Activated T-cell treated with anti-CD3 and anti-CD28 coated beads, Interleukin-2, amount 50 U/mL, for 4 hours (primary cell): ENCODE results near the gene FBLN2. TPM values are rescaled to one million over a fixed set of nuclear protein-coding genes. Genes with fewer than 3 reads are reported as not detected.

Source experiments
- ATAC-seq, 2 donors: fragments of 200-7000 bp; cut with Tn5 transposase; one replicate each; pipeline ENCODE4 v1.10.0; 2021
- DNase-seq: peaks from one replicate; pipeline ENCODE4 v3.0.0-alpha.2; 2020
- H3K27me3 Mint-ChIP-seq: one replicate; pipeline ENCODE4 v1.8.0; 2021; ENCODE audit warnings: low read depth, mixed read lengths
- H3K36me3 Mint-ChIP-seq: one replicate; pipeline ENCODE4 v1.8.0; 2022; ENCODE audit warnings: mixed read lengths; ENCODE audit not compliant: insufficient read depth
- H3K4me1 Mint-ChIP-seq: one replicate; pipeline ENCODE4 v1.8.0; 2021; ENCODE audit warnings: low read depth, mixed read lengths
- H3K4me3 Mint-ChIP-seq: one replicate; pipeline ENCODE4 v1.8.0; 2021; ENCODE audit warnings: mild to moderate bottlenecking, moderate library complexity, mixed read lengths
- H3K9me3 Mint-ChIP-seq: one replicate; pipeline ENCODE4 v1.8.0; 2021; ENCODE audit warnings: mixed read lengths
- total RNA-seq, 3 donors: library from RNA; stranded (reverse); gene quantifications; one replicate each; pipeline ENCODE4 v1.2.1, GENCODE V29; 2021

Gene FBLN2
- total RNA-seq, 3 donors from 2014 or later, result 0.16 to 0.63 (median 0.16) TPM

- DNase-seq (no peak), ATAC-seq (no peak)
- no peaks in the 10 kb centered on the region for H3K4me1 Mint-ChIP-seq
Measured at GRCh38 chr3:13674538-13675185, 125.7 kb downstream of the FBLN2 start.

GRCh38 chr3:13676356-13677017 lies 127.6 kb downstream of the FBLN2 start:
- Mint-ChIP-seq H3K9me3 (no peaks in the 10 kb centered on the region), H3K27me3 (peaks cover 14% of the 10 kb centered on the region), H3K36me3 (no peaks in the 10 kb centered on the region), H3K4me1 (no peaks in the 10 kb centered on the region), H3K4me3 (no peak overlapping the region)
- ATAC-seq, result no peak
- no peak for DNase-seq

More at GRCh38 chr3:13674538-13675185, 125.7 kb downstream of the FBLN2 start:
- H3K36me3 Mint-ChIP-seq, result no peaks in the 10 kb centered on the region
- H3K9me3 Mint-ChIP-seq, result no peaks in the 10 kb centered on the region
- peaks cover 16% of the 10 kb centered on the region for H3K27me3 Mint-ChIP-seq
- H3K4me3 Mint-ChIP-seq, result no peak overlapping the region

GRCh38 chr3:13677272-13677671 lies 128.3 kb downstream of the FBLN2 start:
- H3K27me3 Mint-ChIP-seq, result peaks cover 14% of the 10 kb centered on the region
- no peak for DNase-seq
- ATAC-seq, result no peak
- H3K4me3 Mint-ChIP-seq, result no peak overlapping the region
- no peaks in the 10 kb centered on the region for H3K36me3 Mint-ChIP-seq
- H3K9me3 Mint-ChIP-seq, result no peaks in the 10 kb centered on the region
- H3K4me1 Mint-ChIP-seq, result no peaks in the 10 kb centered on the region

GRCh38 chr3:13681931-13682330 lies 133.0 kb downstream of the FBLN2 start:
- ATAC-seq (no peak), DNase-seq (no peak)
- Mint-ChIP-seq H3K4me1 (no peaks in the 10 kb centered on the region), H3K4me3 (no peak overlapping the region), H3K9me3 (no peaks in the 10 kb centered on the region), H3K27me3 (peaks cover 6% of the 10 kb centered on the region), H3K36me3 (no peaks in the 10 kb centered on the region)

- DNase-seq (no peak), ATAC-seq (no peak)
- peaks cover 2% of the 10 kb centered on the region for H3K27me3 Mint-ChIP-seq
- H3K36me3 Mint-ChIP-seq, result no peaks in the 10 kb centered on the region
- H3K4me3 Mint-ChIP-seq, result no peak overlapping the region
- no peaks in the 10 kb centered on the region for H3K4me1 Mint-ChIP-seq
- H3K9me3 Mint-ChIP-seq, result no peaks in the 10 kb centered on the region
Measured at GRCh38 chr3:13682331-13683013, 133.5 kb downstream of the FBLN2 start.

- Mint-ChIP-seq H3K9me3 (no peaks in the 10 kb centered on the region), H3K4me1 (no peaks in the 10 kb centered on the region), H3K27me3 (no peaks in the 10 kb centered on the region), H3K4me3 (no peak overlapping the region), H3K36me3 (no peaks in the 10 kb centered on the region)
- ATAC-seq (no peak), DNase-seq (no peak)
Measured at GRCh38 chr3:13683288-13683687, 134.4 kb downstream of the FBLN2 start.

GRCh38 chr3:13683772-13684171 lies 134.8 kb downstream of the FBLN2 start:
- H3K4me1 Mint-ChIP-seq, result no peaks in the 10 kb centered on the region
- H3K36me3 Mint-ChIP-seq, result no peaks in the 10 kb centered on the region
- no peak for DNase-seq
- H3K9me3 Mint-ChIP-seq, result no peaks in the 10 kb centered on the region
- no peaks in the 10 kb centered on the region for H3K27me3 Mint-ChIP-seq
- no peak for ATAC-seq
- no peak overlapping the region for H3K4me3 Mint-ChIP-seq

GRCh38 chr3:13684350-13684749 lies 135.4 kb downstream of the FBLN2 start:
- H3K9me3 Mint-ChIP-seq, result no peaks in the 10 kb centered on the region
- no peak for ATAC-seq
- H3K4me1 Mint-ChIP-seq, result no peaks in the 10 kb centered on the region
- H3K27me3 Mint-ChIP-seq, result no peaks in the 10 kb centered on the region
- no peaks in the 10 kb centered on the region for H3K36me3 Mint-ChIP-seq
- no peak overlapping the region for H3K4me3 Mint-ChIP-seq
- DNase-seq, result no peak

- Mint-ChIP-seq H3K4me1 (no peaks in the 10 kb centered on the region), H3K4me3 (no peak overlapping the region), H3K27me3 (no peaks in the 10 kb centered on the region), H3K9me3 (no peaks in the 10 kb centered on the region), H3K36me3 (no peaks in the 10 kb centered on the region)
- ATAC-seq (no peak), DNase-seq (no peak)
Measured at GRCh38 chr3:13684854-13685253, 135.9 kb downstream of the FBLN2 start.

GRCh38 chr3:13685721-13686120 lies 136.8 kb downstream of the FBLN2 start:
- no peak overlapping the region for H3K4me3 Mint-ChIP-seq
- no peaks in the 10 kb centered on the region for H3K9me3 Mint-ChIP-seq
- DNase-seq (no peak), ATAC-seq (no peak)
- H3K27me3 Mint-ChIP-seq, result no peaks in the 10 kb centered on the region
- H3K36me3 Mint-ChIP-seq, result no peaks in the 10 kb centered on the region
- no peaks in the 10 kb centered on the region for H3K4me1 Mint-ChIP-seq

- ATAC-seq, result no peak
- H3K4me3 Mint-ChIP-seq, result no peak overlapping the region
- H3K36me3 Mint-ChIP-seq, result no peaks in the 10 kb centered on the region
- H3K27me3 Mint-ChIP-seq, result peaks cover 2% of the 10 kb centered on the region
- H3K9me3 Mint-ChIP-seq, result no peaks in the 10 kb centered on the region
- no peak for DNase-seq
- H3K4me1 Mint-ChIP-seq, result no peaks in the 10 kb centered on the region
Measured at GRCh38 chr3:13686367-13687160, 137.6 kb downstream of the FBLN2 start.

- DNase-seq, result no peak
Measured at GRCh38 chr3:13687517-13687943, 138.6 kb downstream of the FBLN2 start.

More at GRCh38 chr3:13687517-13687943, 138.6 kb downstream of the FBLN2 start:
- Mint-ChIP-seq H3K27me3 (peaks cover 2% of the 10 kb centered on the region), H3K9me3 (peaks cover 6% of the 10 kb centered on the region), H3K4me1 (no peaks in the 10 kb centered on the region), H3K4me3 (no peak overlapping the region), H3K36me3 (no peaks in the 10 kb centered on the region)
- no peak for ATAC-seq
